Endothelial cell of umbilical vein (primary cell): ENCODE data around the gene NEK6. TPM values are rescaled to one million over a fixed set of nuclear protein-coding genes. Genes with fewer than 3 reads are reported as not detected.

Source experiments
- BruUV-seq: library from RNA; stranded (reverse); fragments of 400-500 nt; replicated peaks from 2 replicates; lab custom pipeline; 2021; lab: Mats Ljungman, UMichigan
- CTCF ChIA-PET: fragments of 300-600, 350-600 bp; sonication (Branson Sonifier 250); formaldehyde crosslinking; loops from one replicate; lab custom pipeline; 2021; ENCODE audit warnings: antibody characterized with exemption, inconsistent platforms; lab: Charles Lee
- POLR2A ChIA-PET: fragments of 300-600, 350-600 bp; sonication (Branson Sonifier 250); formaldehyde crosslinking; loops from one replicate; lab custom pipeline; 2021; ENCODE audit warnings: antibody characterized with exemption, inconsistent platforms; lab: Charles Lee
- DNase-seq: peaks from one replicate; pipeline ENCODE4 v3.0.0-alpha.2; 2011; ENCODE audit warnings: low read depth, low spot score
- FAIRE-seq: peaks from 2 replicates; lab custom pipeline; 2011; peaks lifted over from hg19 to GRCh38; lab: Jason Lieb, UNC
- H2AFZ ChIP-seq: 2 replicates; pipeline ENCODE4 v1.6.0; 2012; ENCODE audit warnings: low read depth, low read length, control low read depth, inconsistent platforms
- H3K27ac ChIP-seq: 2 replicates; pipeline ENCODE4 v1.5.1; 2011; ENCODE audit warnings: low read depth, mild to moderate bottlenecking, control low read depth, low read length, moderate library complexity; ENCODE audit not compliant: insufficient read depth
- H3K27me3 ChIP-seq, 2 experiments: 2 replicates each; pipeline versions ENCODE4 v1.6.0 to v1.6.1; 2011; ENCODE audit warnings: low read length in 2 of 2, mixed read lengths in 1 of 2; ENCODE audit not compliant: control insufficient read depth in 2 of 2, insufficient read depth in 2 of 2
- H3K36me3 ChIP-seq, 2 experiments: 2 replicates in 1 of 2; 3 replicates in 1 of 2; pipeline ENCODE4 v1.5.1; 2011; ENCODE audit warnings: low read length in 2 of 2, mild to moderate bottlenecking in 1 of 2, moderate library complexity in 1 of 2; ENCODE audit not compliant: control insufficient read depth in 2 of 2, insufficient read depth in 2 of 2; ENCODE audit errors: extremely low read depth in 1 of 2
- H3K4me1 ChIP-seq: 3 replicates; pipeline ENCODE4 v1.5.1; 2011; ENCODE audit warnings: mild to moderate bottlenecking, low read length; ENCODE audit not compliant: control insufficient read depth, insufficient read depth; ENCODE audit errors: extremely low read depth
- H3K4me2 ChIP-seq: 2 replicates; pipeline ENCODE4 v1.6.1; 2011; ENCODE audit warnings: low read length, control low read depth, mixed read lengths; ENCODE audit not compliant: insufficient read depth
- H3K4me3 ChIP-seq, 3 experiments: fragments of 200-600 bp in 1 of 3; sonication (generic), shearing (Covaris generic) in 1 of 3; replicated peaks in 1 of 3; 2 replicates each; pipeline ENCODE4 v1.5.1; 2011 to 2016; ENCODE audit warnings: control low read depth in 3 of 3, low read length in 3 of 3, mild to moderate bottlenecking in 2 of 3, inconsistent platforms in 1 of 3, low read depth in 1 of 3, moderate library complexity in 1 of 3; ENCODE audit not compliant: insufficient read depth in 1 of 3
- H3K79me2 ChIP-seq: 2 replicates; pipeline ENCODE4 v1.6.0; 2012; ENCODE audit warnings: low read length, inconsistent platforms; ENCODE audit not compliant: control insufficient read depth, insufficient read depth
- H3K9ac ChIP-seq: replicated peaks from 2 replicates; pipeline ENCODE3; 2011; ENCODE audit warnings: low read length, control low read depth; ENCODE audit not compliant: insufficient read depth; ENCODE audit errors: extremely low read depth
- H3K9me1 ChIP-seq: replicated peaks from 3 replicates; pipeline ENCODE4 v1.6.0; 2011; ENCODE audit warnings: mild to moderate bottlenecking, low read length; ENCODE audit not compliant: control insufficient read depth, insufficient read depth; ENCODE audit errors: extremely low read depth
- H3K9me3 ChIP-seq: replicated peaks from 2 replicates; pipeline ENCODE4 v1.5.1; 2012; ENCODE audit warnings: low read length, inconsistent platforms; ENCODE audit not compliant: control insufficient read depth, insufficient read depth
- H4K20me1 ChIP-seq: replicated peaks from 2 replicates; pipeline ENCODE3; 2011; ENCODE audit warnings: mild to moderate bottlenecking, low read length; ENCODE audit not compliant: control insufficient read depth, insufficient read depth; ENCODE audit errors: extremely low read depth
- EZH2 ChIP-seq: IDR thresholded peaks from 2 replicates; pipeline ENCODE4 v1.6.1; 2012; ENCODE audit warnings: borderline replicate concordance, low read depth, mild to moderate bottlenecking, moderate library complexity, low read length, inconsistent platforms; ENCODE audit not compliant: severe bottlenecking
- FOS ChIP-seq: IDR thresholded peaks from 2 replicates; pipeline ENCODE4 v1.6.1; 2011; ENCODE audit warnings: mild to moderate bottlenecking, low read length, moderate library complexity, borderline replicate concordance; ENCODE audit not compliant: insufficient read depth
- GATA2 ChIP-seq: IDR thresholded peaks from 2 replicates; pipeline ENCODE4 v1.7.0; 2011; ENCODE audit warnings: low read depth, mild to moderate bottlenecking, moderate library complexity, mixed read lengths, low read length; ENCODE audit not compliant: insufficient read length, insufficient read depth
- MAX ChIP-seq: IDR thresholded peaks from 2 replicates; pipeline ENCODE4 v1.6.1; 2011; ENCODE audit not compliant: insufficient read depth, insufficient read length
- MYC ChIP-seq: IDR thresholded peaks from one replicate; pipeline ENCODE4 v1.6.1; 2011; ENCODE audit warnings: mild to moderate bottlenecking, low read depth, low read length
- POLR2A ChIP-seq: IDR thresholded peaks from 2 replicates; pipeline ENCODE4 v1.6.1; 2012; ENCODE audit warnings: low read depth, mild to moderate bottlenecking, control low read depth, low read length
- dilution Hi-C: fragments of 300-500 bp; cut with MboI; formaldehyde crosslinking; loops from one replicate; pipeline ENCODE4 v1.15.0; 2019; ENCODE audit warnings: low sequenced_read_pairs; ENCODE audit not compliant: extremely low pct_ligation_motif_present
- intact Hi-C: fragments of 100-400 bp; cut with micrococcal nuclease; formaldehyde crosslinking; loops from one replicate; pipeline ENCODE4 v1.10.0; 2022
- polyA plus RNA-seq, 4 experiments: library from polyadenylated mRNA; depleted of rRNA in 3 of 4; stranded (reverse) in 3 of 4; unstranded in 1 of 4; fragments of >200 nt; gene quantifications; 2 replicates each; pipeline versions ENCODE4 v1.2.1 to v1.2.3, GENCODE V29; 2011 to 2012; ENCODE audit warnings: missing spikeins in 1 of 4
- total RNA-seq: library from RNA; stranded (reverse); gene quantifications from 2 replicates; pipeline ENCODE4 v1.2.3, GENCODE V29; 2021

Gene NEK6
- total and polyA plus RNA-seq, 2 donors (not counting 3 experiments of a cell fraction or from before 2014, with no cell fraction given) = 64.3 to 67.1 TPM

- FAIRE-seq = no peak
- ChIA-PET CTCF (interaction anchor here (1.0 to 3.3 kb wide), 2 partner anchors 27 to 32 kb away, joined by 4 to 16 read pairs; no protein-coding TSS in a partner anchor), POLR2A (no interaction called here)
- Histone ChIP-seq H3K4me1 (no peaks in the 10 kb centered on the region), H3K9me1 (no peaks in the 10 kb centered on the region), H2AFZ (no peak overlapping the region), H3K9ac (no peak overlapping the region), H3K27me3 (no peaks in the 10 kb centered on the region), H3K36me3 (peaks cover 0 to 6% of the 10 kb centered on the region in 2 experiments), H3K4me3 (no peak overlapping the region), H3K79me2 (peaks cover 92% of the 10 kb centered on the region), H4K20me1 (peaks cover 2% of the 10 kb centered on the region), H3K4me2 (no peak overlapping the region), H3K27ac (no peak overlapping the region), H3K9me3 (no peaks in the 10 kb centered on the region)
- DNase-seq = no peak
- no TSS peak for BruUV-seq
- dilution Hi-C loops (no loop called here), intact Hi-C loops (no loop called here)
- no peak for TF ChIP-seq MAX
- no peak for TF ChIP-seq MYC
- no peak for TF ChIP-seq EZH2
- no peak for TF ChIP-seq GATA2
- no peak for TF ChIP-seq POLR2A
Measured at GRCh38 chr9:124359855-124360678, 102.3 kb downstream of the NEK6 start.

GRCh38 chr9:124361128-124361527, 103.4 kb downstream of the NEK6 start:
- H3K79me2 ChIP-seq = peaks cover 93% of the 10 kb centered on the region
- TF ChIP-seq FOS = no peak
- TF ChIP-seq MYC = no peak
- TF ChIP-seq EZH2 = no peak
- TF ChIP-seq POLR2A = no peak
- no peak for TF ChIP-seq MAX
- no peaks in the 10 kb centered on the region for H3K27me3 ChIP-seq
- no peak overlapping the region for H3K9ac ChIP-seq
- H2AFZ ChIP-seq = no peak overlapping the region
- no peak overlapping the region for H3K4me3 ChIP-seq
- ChIA-PET POLR2A (no interaction called here), CTCF (interaction anchor here (1.0 to 3.3 kb wide), 8 partner anchors 10 to 234 kb away, joined by 3 to 16 read pairs (median 4); no protein-coding TSS in a partner anchor)
- no peaks in the 10 kb centered on the region for H3K4me1 ChIP-seq
- H3K4me2 ChIP-seq = no peak overlapping the region
- dilution Hi-C loops (no loop called here), intact Hi-C loops (no loop called here)
- no peaks in the 10 kb centered on the region for H3K9me3 ChIP-seq
- BruUV-seq = no TSS peak
- H3K36me3 ChIP-seq = peaks cover 0 to 4% of the 10 kb centered on the region in 2 experiments
- H3K9me1 ChIP-seq = no peaks in the 10 kb centered on the region
- H3K27ac ChIP-seq = no peak overlapping the region
- DNase-seq (no peak), FAIRE-seq (no peak)
- peaks cover 2% of the 10 kb centered on the region for H4K20me1 ChIP-seq
